ENCODE measurements around the gene PHLDB2. TPM values are rescaled to one million over a fixed set of nuclear protein-coding genes. Genes with fewer than 3 reads are reported as not detected.

PHLDB2 gene
- total RNA-seq, 2 experiments from 2014 or later: 1.2 to 2.4 TPM

DNA sequence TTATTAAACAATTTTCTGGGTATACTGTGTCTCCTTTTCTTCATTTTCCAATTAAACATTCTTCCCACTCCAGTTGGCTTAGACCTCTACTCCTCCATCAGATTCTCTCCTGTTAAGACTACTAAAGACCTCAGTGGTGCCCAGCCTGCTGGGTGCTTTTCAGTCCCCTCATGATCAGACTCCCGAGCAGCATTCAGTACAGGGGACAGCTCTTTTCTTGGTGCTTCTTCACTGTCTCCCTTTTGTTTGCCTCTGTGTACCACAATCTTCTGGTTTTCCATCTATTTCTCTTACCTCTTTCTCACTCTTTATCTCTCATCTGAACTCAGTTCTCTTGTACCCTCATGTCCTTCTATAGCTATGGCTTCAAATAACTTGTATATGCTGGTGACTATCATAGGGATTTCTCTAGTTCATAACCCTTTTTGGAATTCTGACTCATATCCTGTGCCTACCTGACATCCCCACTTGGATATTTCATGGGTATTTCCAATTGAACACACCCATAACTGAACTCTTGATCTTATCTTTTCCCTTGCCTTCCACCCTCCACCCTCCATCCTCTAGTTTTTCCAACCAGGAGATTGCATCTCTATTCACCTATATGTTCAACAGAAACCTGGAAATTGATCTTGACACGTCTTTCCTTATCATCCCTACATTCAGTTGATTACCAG is 64.2 kb downstream of the PHLDB2 start:
- CTCF ChIA-PET: no interaction called here

DNA sequence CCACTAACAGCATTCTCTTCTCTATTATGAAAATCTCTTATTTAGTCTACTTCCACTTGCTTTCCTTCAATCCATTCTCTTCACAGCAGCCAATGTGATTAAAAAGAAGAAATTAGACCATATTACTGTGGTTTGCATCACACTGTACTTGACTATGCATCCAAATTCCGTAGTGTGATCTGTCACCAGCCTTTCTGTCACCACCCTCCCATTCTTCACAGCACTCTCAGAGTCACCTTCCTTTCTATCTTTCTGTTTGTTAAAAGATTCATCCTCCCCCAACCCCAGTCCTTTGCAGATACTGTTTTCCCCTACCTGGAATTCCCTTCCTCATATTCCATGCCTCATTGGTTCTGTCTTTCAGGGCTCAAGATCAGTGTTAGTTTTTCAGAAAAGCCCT is 64.7 kb downstream of the PHLDB2 start:
- ChIA-PET CTCF (no interaction called here), POLR2A (no interaction called here)
- Mint-ChIP-seq H3K27me3 (no peaks in the 10 kb centered on the region), H3K36me3 (ENCODE audit: low read depth) (no peaks in the 10 kb centered on the region), H3K4me1 (ENCODE audit: low read depth) (no peaks in the 10 kb centered on the region), H3K9me3 (no peaks in the 10 kb centered on the region), H3K4me3 (no peak overlapping the region), H3K27ac (no peak overlapping the region)
- TF ChIP-seq, protein P1, sequence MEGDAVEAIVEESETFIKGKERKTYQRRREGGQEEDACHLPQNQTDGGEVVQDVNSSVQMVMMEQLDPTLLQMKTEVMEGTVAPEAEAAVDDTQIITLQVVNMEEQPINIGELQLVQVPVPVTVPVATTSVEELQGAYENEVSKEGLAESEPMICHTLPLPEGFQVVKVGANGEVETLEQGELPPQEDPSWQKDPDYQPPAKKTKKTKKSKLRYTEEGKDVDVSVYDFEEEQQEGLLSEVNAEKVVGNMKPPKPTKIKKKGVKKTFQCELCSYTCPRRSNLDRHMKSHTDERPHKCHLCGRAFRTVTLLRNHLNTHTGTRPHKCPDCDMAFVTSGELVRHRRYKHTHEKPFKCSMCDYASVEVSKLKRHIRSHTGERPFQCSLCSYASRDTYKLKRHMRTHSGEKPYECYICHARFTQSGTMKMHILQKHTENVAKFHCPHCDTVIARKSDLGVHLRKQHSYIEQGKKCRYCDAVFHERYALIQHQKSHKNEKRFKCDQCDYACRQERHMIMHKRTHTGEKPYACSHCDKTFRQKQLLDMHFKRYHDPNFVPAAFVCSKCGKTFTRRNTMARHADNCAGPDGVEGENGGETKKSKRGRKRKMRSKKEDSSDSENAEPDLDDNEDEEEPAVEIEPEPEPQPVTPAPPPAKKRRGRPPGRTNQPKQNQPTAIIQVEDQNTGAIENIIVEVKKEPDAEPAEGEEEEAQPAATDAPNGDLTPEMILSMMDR (IDR thresholded peaks at IDR 0.05): no peak
- intact Hi-C loops (cut with micrococcal nuclease): no loop called here
- no peak for DNase-seq
- ATAC-seq: no peak

More for the DNA sequence above, 64.2 kb downstream of the PHLDB2 start:
- no peak for ATAC-seq
- POLR2A ChIA-PET: no interaction called here
- H3K4me3 Mint-ChIP-seq: no peak overlapping the region
- H3K27me3 Mint-ChIP-seq: no peaks in the 10 kb centered on the region
- TF ChIP-seq, protein P1 (IDR thresholded peaks at IDR 0.05): no peak
- H3K27ac Mint-ChIP-seq: no peak overlapping the region
- no peaks in the 10 kb centered on the region for H3K9me3 Mint-ChIP-seq
- DNase-seq: no peak
- intact Hi-C loops (cut with micrococcal nuclease): no loop called here
- H3K4me1 Mint-ChIP-seq (ENCODE audit: low read depth): no peaks in the 10 kb centered on the region
- no peaks in the 10 kb centered on the region for H3K36me3 Mint-ChIP-seq (ENCODE audit: low read depth)

DNA sequence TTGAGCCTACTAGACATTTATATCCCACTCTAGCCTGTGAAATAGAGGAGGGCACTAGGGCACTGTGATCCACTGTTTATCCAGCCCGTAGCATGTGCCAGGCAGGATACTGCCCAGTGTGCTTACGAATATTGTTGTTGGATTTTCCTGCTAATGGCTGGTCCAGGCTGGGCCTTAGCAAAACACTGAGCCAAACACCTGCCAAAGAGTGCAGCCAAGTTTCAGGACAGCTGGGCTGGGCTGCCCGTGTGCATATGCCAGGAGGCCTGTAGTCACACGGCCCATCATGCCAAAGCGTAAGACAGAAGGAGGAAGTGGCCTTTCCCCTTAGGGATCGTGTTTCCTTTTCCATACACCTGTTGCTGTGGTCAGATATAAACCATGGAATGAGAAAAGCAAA is 65.2 kb downstream of the PHLDB2 start:
- no peaks in the 10 kb centered on the region for H3K27me3 Mint-ChIP-seq
- CTCF ChIA-PET: no interaction called here
- TF ChIP-seq, protein P1 (IDR thresholded peaks at IDR 0.05): no peak
- H3K4me1 Mint-ChIP-seq (ENCODE audit: low read depth): no peaks in the 10 kb centered on the region
- no peak overlapping the region for H3K4me3 Mint-ChIP-seq
- no peak overlapping the region for H3K27ac Mint-ChIP-seq
- no peaks in the 10 kb centered on the region for H3K36me3 Mint-ChIP-seq (ENCODE audit: low read depth)
- intact Hi-C loops (cut with micrococcal nuclease): no loop called here
- DNase-seq (no peak), ATAC-seq (no peak)
- POLR2A ChIA-PET: no interaction called here
- H3K9me3 Mint-ChIP-seq: no peaks in the 10 kb centered on the region

DNA sequence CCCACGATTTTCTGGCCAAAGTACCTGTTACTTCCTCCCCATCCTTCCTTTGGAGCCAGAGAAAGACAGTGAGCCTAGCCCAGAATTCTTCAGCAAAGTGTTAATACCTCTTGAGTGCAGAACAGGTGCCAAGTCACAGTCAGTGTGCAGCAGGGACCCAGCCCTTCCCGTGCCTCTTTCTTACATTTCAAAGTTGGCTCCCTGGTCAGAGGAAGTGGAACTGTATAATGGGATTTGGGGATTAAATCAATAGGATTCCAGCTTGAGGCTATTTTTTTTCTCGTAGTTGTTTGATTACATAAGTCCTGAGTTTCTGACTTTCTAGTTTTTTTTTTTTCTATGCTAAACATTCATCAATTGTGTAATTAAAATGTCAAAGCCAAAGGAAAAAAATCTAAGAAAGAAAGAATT is 67.2 kb downstream of the PHLDB2 start:
- CTCF ChIA-PET: interaction anchor here (0.7 kb wide), 1 partner anchor 12 kb away, joined by 3 read pairs; no protein-coding TSS in a partner anchor
- DNase-seq: no peak

DNA sequence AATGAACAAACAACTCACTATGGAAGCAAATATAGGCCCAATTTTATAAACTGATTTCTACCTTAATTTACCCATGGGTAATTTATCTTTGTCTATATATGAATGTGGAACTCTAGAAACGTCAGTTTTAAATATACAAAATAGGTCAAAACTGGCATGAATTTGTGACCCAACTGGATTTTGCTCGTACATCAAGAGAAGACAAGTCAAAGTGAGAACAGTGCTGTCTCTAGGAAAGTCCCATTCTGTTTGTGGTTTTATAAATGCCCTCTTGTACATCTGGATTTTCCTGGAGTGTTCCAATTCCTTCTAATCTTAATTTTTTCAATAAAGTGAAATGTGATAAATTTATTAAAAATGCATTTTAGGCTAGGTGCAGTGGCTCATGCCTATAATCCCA is 69.5 kb downstream of the PHLDB2 start:
- no peaks in the 10 kb centered on the region for H3K36me3 Mint-ChIP-seq (ENCODE audit: low read depth)
- DNase-seq (no peak), ATAC-seq (no peak)
- CTCF ChIA-PET: no interaction called here
- H3K4me1 Mint-ChIP-seq (ENCODE audit: low read depth): no peaks in the 10 kb centered on the region
- H3K4me3 Mint-ChIP-seq: no peak overlapping the region
- intact Hi-C loops (cut with micrococcal nuclease): no loop called here
- TF ChIP-seq, protein P1 (IDR thresholded peaks at IDR 0.05): no peak
- POLR2A ChIA-PET: no interaction called here
- H3K9me3 Mint-ChIP-seq: no peaks in the 10 kb centered on the region
- H3K27me3 Mint-ChIP-seq: no peaks in the 10 kb centered on the region
- H3K27ac Mint-ChIP-seq: no peak overlapping the region

More for the DNA sequence above, 67.2 kb downstream of the PHLDB2 start:
- no peaks in the 10 kb centered on the region for H3K9me3 Mint-ChIP-seq
- no peak overlapping the region for H3K4me3 Mint-ChIP-seq
- no peaks in the 10 kb centered on the region for H3K27me3 Mint-ChIP-seq
- ATAC-seq: no peak
- no peaks in the 10 kb centered on the region for H3K36me3 Mint-ChIP-seq (ENCODE audit: low read depth)
- H3K27ac Mint-ChIP-seq: no peak overlapping the region
- TF ChIP-seq, protein P1 (IDR thresholded peaks at IDR 0.05): no peak
- H3K4me1 Mint-ChIP-seq (ENCODE audit: low read depth): no peaks in the 10 kb centered on the region
- POLR2A ChIA-PET: no interaction called here
- intact Hi-C loops (cut with micrococcal nuclease): no loop called here

Measured in activated CD8-positive, alpha-beta T cell treated with anti-CD3 and anti-CD28 coated beads for 36 hours (primary cell).